Thoracic aorta endothelial cell (primary cell): ENCODE data around the gene TUBGCP2. TPM values are rescaled to one million over a fixed set of nuclear protein-coding genes. Genes with fewer than 3 reads are reported as not detected.

Source experiments
- small RNA-seq: library from RNA; depleted of rRNA; stranded (forward); fragments of <200 nt; gene quantifications from one replicate; pipeline ENCODE3, GENCODE V24; 2012
- total RNA-seq: library from RNA; depleted of rRNA; stranded (reverse); fragments of >200 nt; gene quantifications from 2 replicates; pipeline ENCODE4 v1.2.3, GENCODE V29; 2012

TUBGCP2 gene, protein sequence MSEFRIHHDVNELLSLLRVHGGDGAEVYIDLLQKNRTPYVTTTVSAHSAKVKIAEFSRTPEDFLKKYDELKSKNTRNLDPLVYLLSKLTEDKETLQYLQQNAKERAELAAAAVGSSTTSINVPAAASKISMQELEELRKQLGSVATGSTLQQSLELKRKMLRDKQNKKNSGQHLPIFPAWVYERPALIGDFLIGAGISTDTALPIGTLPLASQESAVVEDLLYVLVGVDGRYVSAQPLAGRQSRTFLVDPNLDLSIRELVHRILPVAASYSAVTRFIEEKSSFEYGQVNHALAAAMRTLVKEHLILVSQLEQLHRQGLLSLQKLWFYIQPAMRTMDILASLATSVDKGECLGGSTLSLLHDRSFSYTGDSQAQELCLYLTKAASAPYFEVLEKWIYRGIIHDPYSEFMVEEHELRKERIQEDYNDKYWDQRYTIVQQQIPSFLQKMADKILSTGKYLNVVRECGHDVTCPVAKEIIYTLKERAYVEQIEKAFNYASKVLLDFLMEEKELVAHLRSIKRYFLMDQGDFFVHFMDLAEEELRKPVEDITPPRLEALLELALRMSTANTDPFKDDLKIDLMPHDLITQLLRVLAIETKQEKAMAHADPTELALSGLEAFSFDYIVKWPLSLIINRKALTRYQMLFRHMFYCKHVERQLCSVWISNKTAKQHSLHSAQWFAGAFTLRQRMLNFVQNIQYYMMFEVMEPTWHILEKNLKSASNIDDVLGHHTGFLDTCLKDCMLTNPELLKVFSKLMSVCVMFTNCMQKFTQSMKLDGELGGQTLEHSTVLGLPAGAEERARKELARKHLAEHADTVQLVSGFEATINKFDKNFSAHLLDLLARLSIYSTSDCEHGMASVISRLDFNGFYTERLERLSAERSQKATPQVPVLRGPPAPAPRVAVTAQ
- total RNA-seq: 47.2 and 59.9 TPM in 2 replicates

GRCh38 chr10:133308421-133309099 is at the start of gene TUBGCP2, which contains the start of gene ZNF511:
TUBGCP2 (minus strand) TSS chr10:133308872; CDS start chr10:133302941, 5,931 bp downstream.
ZNF511 (plus strand) TSS chr10:133308914; CDS start chr10:133308944, 30 bp downstream.

GRCh38 chr10:133357285-133358161 is 48.9 kb upstream of the TUBGCP2 start, which contains the start of gene FUOM:
FUOM (minus strand) TSS chr10:133358019; CDS start chr10:133358007, 12 bp downstream.

GRCh38 chr10:133336577-133337369 is 28.1 kb upstream of the TUBGCP2 start, which contains the start of gene CALY:
CALY (minus strand) TSS chr10:133336896; CDS start chr10:133328989, 7,907 bp downstream.

GRCh38 chr10:133276435-133277201 is 32.1 kb downstream of the TUBGCP2 start, which contains the start of gene ADAM8:
ADAM8 (minus strand) TSS chr10:133276868; CDS start chr10:133276817, 51 bp downstream.

GRCh38 chr10:133237588-133238465 is 70.8 kb downstream of the TUBGCP2 start, which contains the start of gene VENTX:
VENTX (plus strand) TSS chr10:133237855; CDS start chr10:133237915, 60 bp downstream.

DNA sequence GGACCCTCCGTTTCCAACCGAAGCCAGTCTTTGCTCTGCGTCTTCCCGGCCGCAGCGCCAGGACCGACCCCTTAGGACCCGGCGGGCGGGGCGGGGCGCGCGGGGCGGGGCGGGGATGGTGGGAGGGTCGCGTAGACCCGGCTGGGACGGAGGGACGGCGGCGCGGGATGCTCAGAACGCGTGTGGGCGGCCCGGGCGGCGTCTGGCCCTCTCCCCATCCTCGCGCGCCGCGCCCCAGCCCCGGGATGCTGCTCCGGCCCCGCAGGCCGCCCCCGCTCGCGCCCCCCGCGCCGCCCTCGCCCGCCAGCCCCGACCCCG is 78.7 kb downstream of the TUBGCP2 start, which contains the start of gene UTF1:
UTF1 (plus strand) TSS at position 174 of the 318 bp plus-strand sequence; CDS start at position 246, 72 bp downstream.

Small RNAs within 50 kb of the gene (small RNA-seq; reads per million reads assigned to genes)
- gene BANF1P2: not detected

Other genes with a start within 250 kb of the TUBGCP2 start
- not detected in 2 replicates for gene ADGRA1, start 220.9 kb downstream of the TUBGCP2 start, total RNA-seq
- not detected in 2 replicates for gene KNDC1, start 148.7 kb downstream of the TUBGCP2 start, total RNA-seq
- gene UTF1, start 78.7 kb downstream of the TUBGCP2 start, total RNA-seq: not detected in 2 replicates
- gene VENTX, start 71.0 kb downstream of the TUBGCP2 start, total RNA-seq: not detected in 2 replicates
- gene ADAM8, start 32.0 kb downstream of the TUBGCP2 start, total RNA-seq: 0.07 and 0.13 TPM in 2 replicates
- 24.2 and 25.9 TPM in 2 replicates for gene ZNF511, start within 50 bp of the TUBGCP2 start, total RNA-seq
- not detected in 2 replicates for gene CALY, start 28.0 kb upstream of the TUBGCP2 start, total RNA-seq
- gene PRAP1, start 38.5 kb upstream of the TUBGCP2 start, total RNA-seq: not detected in 2 replicates
- gene FUOM, start 49.1 kb upstream of the TUBGCP2 start, total RNA-seq: 17.0 and 18.4 TPM in 2 replicates
- gene ECHS1, start 64.5 kb upstream of the TUBGCP2 start, total RNA-seq: 62.0 and 63.2 TPM in 2 replicates
- 3.9 and 4.6 TPM in 2 replicates for gene PAOX, start 70.4 kb upstream of the TUBGCP2 start, total RNA-seq
- 40.7 and 45.3 TPM in 2 replicates for gene MTG1, start 85.3 kb upstream of the TUBGCP2 start, total RNA-seq
- not detected in 2 replicates for gene SPRN, start 115.8 kb upstream of the TUBGCP2 start, total RNA-seq
- 0.66 and 0.86 TPM in 2 replicates for gene SCART1, start 145.1 kb upstream of the TUBGCP2 start, total RNA-seq
- gene CYP2E1, start 218.5 kb upstream of the TUBGCP2 start, total RNA-seq: not detected in 2 replicates